Neuronal stem cell (in vitro differentiated cells): ENCODE results near the gene CHKA.

Source experiments
- DNase-seq: peaks from one replicate; pipeline ENCODE4 v3.0.0-alpha.2; 2013; ENCODE audit warnings: low spot score
- H2AFZ ChIP-seq: one replicate; pipeline ENCODE4 v1.6.1; 2013; ENCODE audit warnings: mild to moderate bottlenecking, low read length, inconsistent platforms
- H2AK5ac ChIP-seq: 2 replicates; pipeline ENCODE4 v1.6.1; 2013; ENCODE audit warnings: low read depth, mild to moderate bottlenecking, inconsistent platforms, low read length, moderate library complexity, mixed read lengths
- H2BK120ac ChIP-seq: 2 replicates; pipeline ENCODE4 v1.6.1; 2013; ENCODE audit warnings: low read depth, mild to moderate bottlenecking, inconsistent platforms, low read length, moderate library complexity, mixed read lengths
- H2BK12ac ChIP-seq: one replicate; pipeline ENCODE4 v1.6.1; 2013; ENCODE audit warnings: low read length, inconsistent platforms
- H2BK15ac ChIP-seq: 2 replicates; pipeline ENCODE4 v1.6.1; 2013; ENCODE audit warnings: mild to moderate bottlenecking, low read length, inconsistent platforms, mixed read lengths
- H2BK5ac ChIP-seq: one replicate; pipeline ENCODE4 v1.6.1; 2013; ENCODE audit warnings: inconsistent platforms, mild to moderate bottlenecking, low read length, moderate library complexity
- H3K14ac ChIP-seq: one replicate; pipeline ENCODE4 v1.6.1; 2013; ENCODE audit warnings: low read length, inconsistent platforms
- H3K18ac ChIP-seq: 2 replicates; pipeline ENCODE4 v1.6.1; 2013; ENCODE audit warnings: low read length, inconsistent platforms
- H3K23ac ChIP-seq: 2 replicates; pipeline ENCODE4 v1.6.1; 2013; ENCODE audit warnings: low read depth, mild to moderate bottlenecking, mixed read lengths, low read length, inconsistent platforms; ENCODE audit not compliant: poor library complexity
- H3K27ac ChIP-seq: replicated peaks from 3 replicates; pipeline ENCODE4 v1.5.1; 2013; ENCODE audit warnings: low read length, inconsistent platforms
- H3K27me3 ChIP-seq, 3 experiments: 2 replicates each; pipeline ENCODE4 v1.6.1; 2013; ENCODE audit warnings: low read length in 3 of 3, mild to moderate bottlenecking in 2 of 3, inconsistent platforms in 1 of 3, low read depth in 1 of 3, mixed read lengths in 1 of 3, moderate library complexity in 1 of 3; ENCODE audit not compliant: control insufficient read depth in 3 of 3, insufficient read depth in 3 of 3
- H3K36me3 ChIP-seq, 2 donors: replicated peaks in 1 of 2; 2 replicates each; pipeline ENCODE4 v1.6.1; 2013; ENCODE audit warnings: low read length in 2 of 2; ENCODE audit not compliant: control insufficient read depth in 2 of 2, insufficient read depth in 2 of 2
- H3K4ac ChIP-seq: 2 replicates; pipeline ENCODE4 v1.6.1; 2013; ENCODE audit warnings: inconsistent platforms, mild to moderate bottlenecking, low read length, moderate library complexity
- H3K4me1 ChIP-seq, 2 donors: 1 replicate in 1 of 2; 2 replicates in 1 of 2; pipeline ENCODE4 v1.6.1; 2013; ENCODE audit warnings: low read length in 2 of 2, low read depth in 1 of 2; ENCODE audit not compliant: control insufficient read depth in 2 of 2, insufficient read depth in 1 of 2
- H3K4me2 ChIP-seq: one replicate; pipeline ENCODE4 v1.6.1; 2013; ENCODE audit warnings: mild to moderate bottlenecking, low read length, inconsistent platforms; ENCODE audit not compliant: insufficient read depth, poor library complexity, severe bottlenecking
- H3K4me3 ChIP-seq, 2 donors: 2 replicates each; pipeline ENCODE4 v1.5.1; 2013; ENCODE audit warnings: low read length in 2 of 2, mild to moderate bottlenecking in 2 of 2, inconsistent platforms in 1 of 2, moderate library complexity in 1 of 2
- H3K79me1 ChIP-seq: one replicate; pipeline ENCODE4 v1.6.1; 2013; ENCODE audit warnings: low read depth, mild to moderate bottlenecking, inconsistent platforms, low read length, moderate library complexity
- H3K9ac ChIP-seq: one replicate; pipeline ENCODE4 v1.6.1; 2013; ENCODE audit warnings: mild to moderate bottlenecking, low read depth, low read length, inconsistent platforms; ENCODE audit not compliant: poor library complexity
- H3K9me3 ChIP-seq, 2 donors: replicated peaks in 1 of 2; 2 replicates each; pipeline versions ENCODE3 to v1.6.1; 2013; ENCODE audit warnings: low read length in 2 of 2, mild to moderate bottlenecking in 2 of 2, inconsistent platforms in 1 of 2, low read depth in 1 of 2, mixed read lengths in 1 of 2, moderate library complexity in 1 of 2; ENCODE audit not compliant: control insufficient read depth in 2 of 2, insufficient read depth in 1 of 2
- H4K8ac ChIP-seq: one replicate; pipeline ENCODE4 v1.6.1; 2013; ENCODE audit warnings: low read depth, mild to moderate bottlenecking, inconsistent platforms, low read length, moderate library complexity
- H4K91ac ChIP-seq: one replicate; pipeline ENCODE4 v1.6.1; 2013; ENCODE audit warnings: low read length, low read depth, mild to moderate bottlenecking, inconsistent platforms; ENCODE audit not compliant: poor library complexity
- WGBS, 2 donors: extraction: QIAGEN DNeasy Blood & Tissue Kit; methylation state at CpG; one replicate each; pipeline ENCODE4 v1.1.7; 2013; ENCODE audit warnings: missing lambda C conversion rate in 2 of 2, mixed read lengths in 1 of 2; ENCODE audit not compliant: insufficient read length in 2 of 2, insufficient replicate concordance in 1 of 2; ENCODE audit errors: extremely low coverage in 2 of 2; 5-methylcytosine and 5-hydroxymethylcytosine counted together

The CHKA gene

GRCh38 chr11:68122936-68123539 is 1.9 kb upstream of the CHKA start:
- H3K4ac ChIP-seq = no peak overlapping the region
- WGBS, 2 donors = no CpG with 5 or more reads among the region's 9 CpGs
- H3K4me3 ChIP-seq = no peak overlapping the region
- H3K36me3 ChIP-seq = no peaks in the 10 kb centered on the region
- H4K91ac ChIP-seq = no peak overlapping the region
- H2BK15ac ChIP-seq = no peak overlapping the region
- H3K4me1 ChIP-seq = peaks cover 9 to 14% of the 10 kb centered on the region in 2 donors
- H2BK120ac ChIP-seq = no peak overlapping the region
- no peak overlapping the region for H2AK5ac ChIP-seq
- H4K8ac ChIP-seq = no peak overlapping the region
- no peak overlapping the region for H3K4me2 ChIP-seq
- no peak overlapping the region for H3K23ac ChIP-seq
- H3K14ac ChIP-seq = no peak overlapping the region
- H3K79me1 ChIP-seq = peaks cover 3% of the 10 kb centered on the region
- no peak overlapping the region for H3K18ac ChIP-seq
- H3K27me3 ChIP-seq = peaks cover 0 to 4% (median 0%) of the 10 kb centered on the region in 3 experiments
- H2BK12ac ChIP-seq = no peak overlapping the region
- H3K27ac ChIP-seq = no peak overlapping the region
- H3K9me3 ChIP-seq = no peaks in the 10 kb centered on the region
- no peak overlapping the region for H3K9ac ChIP-seq
- no peak overlapping the region for H2BK5ac ChIP-seq
- DNase-seq = no peak
- no peak overlapping the region for H2AFZ ChIP-seq

DNA sequence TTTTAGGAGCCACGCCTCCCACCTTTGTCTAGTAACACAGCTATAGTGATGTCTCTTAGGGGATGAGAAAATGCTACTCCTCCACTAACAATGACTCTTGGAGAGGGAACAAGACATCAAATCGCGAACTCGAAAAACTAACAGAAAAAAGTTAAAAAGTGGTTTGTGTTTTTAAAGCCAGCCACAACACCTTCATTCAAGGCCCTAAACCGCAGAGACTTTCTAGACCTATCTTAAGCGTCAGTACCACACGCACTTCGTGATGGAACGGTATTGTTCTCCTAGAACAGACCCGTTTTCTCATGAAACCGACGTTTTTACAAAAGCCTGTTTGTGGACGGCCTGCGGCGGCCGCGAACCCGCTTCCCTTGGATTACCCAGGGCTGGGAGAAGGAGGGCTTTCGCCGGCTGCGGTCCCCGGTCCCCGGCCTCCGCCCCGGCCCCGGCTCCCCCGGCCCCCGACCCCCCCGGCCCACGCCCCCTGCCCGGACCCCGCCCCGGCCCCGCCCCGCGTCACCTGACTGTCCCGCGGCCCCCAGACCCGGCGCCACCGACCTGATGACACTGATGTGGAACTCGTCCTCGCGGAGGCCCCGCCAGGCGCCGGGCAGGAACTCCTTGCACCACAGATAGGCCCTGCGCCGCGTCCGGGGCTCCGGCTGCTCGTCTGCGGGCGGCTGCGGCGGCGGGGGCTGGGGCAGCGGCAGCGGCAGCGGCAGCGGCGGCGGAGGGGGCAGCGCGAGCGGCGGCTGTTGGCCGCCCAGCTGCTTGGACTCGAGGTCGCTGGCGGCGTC is 718 bp downstream of the CHKA start:
- Histone ChIP-seq H2BK15ac (no peak overlapping the region), H2BK120ac (no peak overlapping the region), H3K4ac (no peak overlapping the region), H4K8ac (no peak overlapping the region), H2AK5ac (no peak overlapping the region), H3K4me1 (peaks cover 5 to 19% of the 10 kb centered on the region in 2 donors), H4K91ac (no peak overlapping the region), H3K23ac (no peak overlapping the region), H3K4me3 (peak overlapping the region; percentile 79 to 93), H2BK12ac (no peak overlapping the region), H3K9ac (peak overlapping the region; percentile 89), H3K27me3 (no peaks in the 10 kb centered on the region), H3K27ac (peak overlapping the region; percentile 93), H3K14ac (no peak overlapping the region), H2AFZ (peak overlapping the region; percentile 80), H2BK5ac (no peak overlapping the region), H3K18ac (peak overlapping the region; percentile 91), H3K36me3 (peaks cover 0 to 12% of the 10 kb centered on the region in 2 donors), H3K4me2 (peak overlapping the region; percentile 90), H3K79me1 (peaks cover 8% of the 10 kb centered on the region), H3K9me3 (no peaks in the 10 kb centered on the region)
- no CpG with 5 or more reads among the region's 73 CpGs for WGBS, 2 donors
- peak; percentile 44 for DNase-seq

- Histone ChIP-seq H2AFZ (no peak overlapping the region), H3K4me1 (peaks cover 5 to 19% of the 10 kb centered on the region in 2 donors), H3K4me3 (peak overlapping the region in 1 of 2 donors; percentile 3), H4K8ac (no peak overlapping the region), H4K91ac (no peak overlapping the region), H3K14ac (no peak overlapping the region), H3K9me3 (no peaks in the 10 kb centered on the region), H2BK12ac (no peak overlapping the region), H2BK120ac (no peak overlapping the region), H3K79me1 (peaks cover 10% of the 10 kb centered on the region), H3K36me3 (peaks cover 2 to 21% of the 10 kb centered on the region in 2 donors), H3K4ac (no peak overlapping the region), H3K23ac (no peak overlapping the region), H2BK5ac (no peak overlapping the region), H2AK5ac (no peak overlapping the region), H3K27me3 (no peaks in the 10 kb centered on the region), H3K27ac (peak overlapping the region; percentile 5), H3K4me2 (peak overlapping the region; percentile 20), H3K9ac (no peak overlapping the region), H3K18ac (no peak overlapping the region), H2BK15ac (no peak overlapping the region)
- no CpG with 5 or more reads among the region's 4 CpGs for WGBS, 2 donors
- no peak for DNase-seq
These were observed 2.3 kb downstream of the CHKA start for GRCh38 chr11:68118706-68119448.
